ENCODE data around the gene UNC13D. TPM values are rescaled to one million over a fixed set of nuclear protein-coding genes. Genes with fewer than 3 reads are reported as not detected.

Gene UNC13D
- polyA plus RNA-seq (2011; rRNA removed) (0.11 and 0.16 TPM in 2 replicates), polyA minus RNA-seq (2011; rRNA and poly(A)+ RNA removed) (0.14 and 0.56 TPM in 2 replicates)

GRCh38 chr17:75843577-75844529 lies at the start of gene UNC13D:
Gene UNC13D, minus strand, starts transcription at chr17:75844404. Its CDS starts 67 bp downstream, at chr17:75844337.
- Histone ChIP-seq H3K9me3 (ENCODE audit: control insufficient read depth, insufficient read depth, low read length) (no peaks in the 10 kb centered on the region), H3K4me3 (ENCODE audit: low read depth, low read length) (no peak within 1 kb of the TSS), H3K27ac (ENCODE audit: low read depth, low read length) (no peak within 1 kb of the TSS), H3K27me3 (ENCODE audit: control insufficient read depth, insufficient read depth, low read length) (no peaks in the 10 kb centered on the region)
- CTCF ChIA-PET: interaction anchor here (0.6 to 3.3 kb wide), 4 partner anchors 11 to 248 kb away, joined by 3 to 18 read pairs (median 6); partner anchors contain the start of gene WBP2
- no peak for TF ChIP-seq CTCF (IDR thresholded peaks at IDR 0.05; ENCODE audit: low read depth, low read length)
- no peak for DNase-seq (ENCODE audit: low read depth, low spot score)
- POLR2A ChIA-PET: interaction anchor here (1.0 kb wide), 1 partner anchor 11 kb away, joined by 5 read pairs; the partner anchor contains the start of gene WBP2

- POLR2A ChIA-PET: interaction anchor here (0.6 kb wide), 1 partner anchor 79 kb away, joined by 3 read pairs; no protein-coding TSS in a partner anchor
Measured at GRCh38 chr17:75893305-75894048, 49.3 kb upstream of the UNC13D start.

GRCh38 chr17:75892556-75893224 lies 48.5 kb upstream of the UNC13D start:
- no peaks in the 10 kb centered on the region; the same call in 1 of the 2 replicates for H3K9me3 ChIP-seq (ENCODE audit: control insufficient read depth, insufficient read depth, low read length)
- TF ChIP-seq CTCF (IDR thresholded peaks at IDR 0.05; ENCODE audit: low read depth, low read length): no peak
- DNase-seq (ENCODE audit: low read depth, low spot score): no peak
- no peaks in the 10 kb centered on the region for H3K27me3 ChIP-seq (ENCODE audit: control insufficient read depth, insufficient read depth, low read length)
- no peak overlapping the region for H3K27ac ChIP-seq (ENCODE audit: low read depth, low read length)
- CTCF ChIA-PET: no interaction called here
- POLR2A ChIA-PET: no interaction called here
- no peak overlapping the region for H3K4me3 ChIP-seq (ENCODE audit: low read depth, low read length)

More at GRCh38 chr17:75893305-75894048, 49.3 kb upstream of the UNC13D start:
- Histone ChIP-seq H3K27me3 (ENCODE audit: control insufficient read depth, insufficient read depth, low read length) (no peaks in the 10 kb centered on the region), H3K27ac (ENCODE audit: low read depth, low read length) (peak overlapping the region; percentile 2), H3K4me3 (ENCODE audit: low read depth, low read length) (no peak overlapping the region), H3K9me3 (ENCODE audit: control insufficient read depth, insufficient read depth, low read length) (no peaks in the 10 kb centered on the region; the same call in 1 of the 2 replicates)
- DNase-seq (ENCODE audit: low read depth, low spot score): no peak
- CTCF ChIA-PET: no interaction called here
- no peak for TF ChIP-seq CTCF (IDR thresholded peaks at IDR 0.05; ENCODE audit: low read depth, low read length)

GRCh38 chr17:75891605-75892555 lies 47.7 kb upstream of the UNC13D start:
- no peaks in the 10 kb centered on the region; the same call in 1 of the 2 replicates for H3K9me3 ChIP-seq (ENCODE audit: control insufficient read depth, insufficient read depth, low read length)
- POLR2A ChIA-PET: no interaction called here
- DNase-seq (ENCODE audit: low read depth, low spot score): no peak
- no peaks in the 10 kb centered on the region for H3K27me3 ChIP-seq (ENCODE audit: control insufficient read depth, insufficient read depth, low read length)
- no peak overlapping the region for H3K4me3 ChIP-seq (ENCODE audit: low read depth, low read length)
- CTCF ChIA-PET: no interaction called here
- no peak overlapping the region for H3K27ac ChIP-seq (ENCODE audit: low read depth, low read length)
- no peak for TF ChIP-seq CTCF (IDR thresholded peaks at IDR 0.05; ENCODE audit: low read depth, low read length)
